Tibial nerve (tissue), 4 donors: ENCODE results near the gene CCNC. TPM values are rescaled to one million over a fixed set of nuclear protein-coding genes. Genes with fewer than 3 reads are reported as not detected.
A peak's percentile ranks its signal among the peaks of the same experiment; 100 is the strongest.

Source experiments
- DNase-seq, 2 donors: peaks; one replicate each; pipeline ENCODE4 v3.0.0-alpha.2; 2019; ENCODE audit warnings: low spot score in 2 of 2
- H3K27ac ChIP-seq, 4 donors: fragments of 200-600 bp; sonication (generic) in 3 of 4; one replicate each; pipeline ENCODE4 v1.5.1; 2017 to 2019; ENCODE audit warnings: mild to moderate bottlenecking in 1 of 4
- H3K27me3 ChIP-seq, 2 donors: fragments of 200-600 bp; sonication (generic) in 1 of 2; one replicate each; pipeline versions ENCODE4 v1.5.1 to v1.6.0; 2017 to 2019
- H3K36me3 ChIP-seq, 3 donors: fragments of 200-600 bp; sonication (generic); one replicate each; pipeline ENCODE4 v1.5.1; 2018 to 2019
- H3K4me1 ChIP-seq, 4 donors: fragments of 200-600 bp; sonication (generic) in 3 of 4; one replicate each; pipeline ENCODE4 v1.5.1; 2017 to 2019
- H3K4me3 ChIP-seq, 4 donors: fragments of 200-600 bp; sonication (generic) in 3 of 4; one replicate each; pipeline ENCODE4 v1.5.1; 2017 to 2019; ENCODE audit warnings: mild to moderate bottlenecking in 1 of 4, moderate library complexity in 1 of 4
- H3K9me3 ChIP-seq, 4 donors: fragments of 200-600 bp; sonication (generic) in 3 of 4; one replicate each; pipeline ENCODE4 v1.5.1; 2017 to 2019
- EP300 ChIP-seq, 2 donors: sonication (generic); formaldehyde crosslinking; IDR thresholded peaks; one replicate each; pipeline ENCODE4 v1.6.1; 2017; ENCODE audit warnings: antibody characterized with exemption in 2 of 2, mild to moderate bottlenecking in 1 of 2
- POLR2A ChIP-seq, 2 donors: fragments of 450-650 bp; IDR thresholded peaks; one replicate each; pipeline ENCODE4 v1.6.1; 2017; ENCODE audit warnings: antibody characterized with exemption in 2 of 2, mild to moderate bottlenecking in 2 of 2, moderate library complexity in 2 of 2
- WGBS, 2 donors: methylation state at CpG; one replicate each; pipeline ENCODE4 v1.1.5; 2018; 5-methylcytosine and 5-hydroxymethylcytosine counted together
- total RNA-seq, 4 donors: library from RNA; depleted of rRNA; stranded (reverse); fragments of >200 nt; gene quantifications; one replicate each; pipeline ENCODE4 v1.1.0, GENCODE V29; 2016
- TF ChIP-seq, protein P1 (sequence below), 5 experiments: fragments of 200-600 bp in 3 of 5; fragments of 450-650 bp in 2 of 5; sonication (generic) in 3 of 5; IDR thresholded peaks; one replicate each; pipeline ENCODE4 v1.5.1; 2016 to 2019; ENCODE audit warnings: antibody characterized with exemption in 5 of 5, mild to moderate bottlenecking in 3 of 5, moderate library complexity in 2 of 5

Gene CCNC
- total RNA-seq, 4 donors from 2014 or later, result 22.7 to 48.3 (median 30.3) TPM

DNA sequence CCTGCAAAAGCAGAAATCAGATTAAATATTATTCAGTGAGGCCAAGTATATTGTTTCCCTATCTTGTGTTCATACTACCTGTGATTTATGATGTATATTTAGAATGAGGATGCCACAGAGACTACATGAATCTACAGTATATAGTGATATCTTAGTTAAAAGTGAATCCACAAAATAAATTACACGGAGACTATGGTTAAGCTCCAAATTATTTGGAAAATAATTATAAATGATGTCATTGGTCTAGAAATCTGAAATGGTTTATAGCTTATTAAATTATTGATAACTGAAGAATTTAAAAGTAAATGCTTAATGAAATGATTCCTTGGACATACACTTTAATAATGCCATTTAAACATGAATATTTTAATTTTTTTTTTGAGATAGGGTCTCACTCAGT, 49.0 kb downstream of the CCNC start:
- TF ChIP-seq, protein P1, sequence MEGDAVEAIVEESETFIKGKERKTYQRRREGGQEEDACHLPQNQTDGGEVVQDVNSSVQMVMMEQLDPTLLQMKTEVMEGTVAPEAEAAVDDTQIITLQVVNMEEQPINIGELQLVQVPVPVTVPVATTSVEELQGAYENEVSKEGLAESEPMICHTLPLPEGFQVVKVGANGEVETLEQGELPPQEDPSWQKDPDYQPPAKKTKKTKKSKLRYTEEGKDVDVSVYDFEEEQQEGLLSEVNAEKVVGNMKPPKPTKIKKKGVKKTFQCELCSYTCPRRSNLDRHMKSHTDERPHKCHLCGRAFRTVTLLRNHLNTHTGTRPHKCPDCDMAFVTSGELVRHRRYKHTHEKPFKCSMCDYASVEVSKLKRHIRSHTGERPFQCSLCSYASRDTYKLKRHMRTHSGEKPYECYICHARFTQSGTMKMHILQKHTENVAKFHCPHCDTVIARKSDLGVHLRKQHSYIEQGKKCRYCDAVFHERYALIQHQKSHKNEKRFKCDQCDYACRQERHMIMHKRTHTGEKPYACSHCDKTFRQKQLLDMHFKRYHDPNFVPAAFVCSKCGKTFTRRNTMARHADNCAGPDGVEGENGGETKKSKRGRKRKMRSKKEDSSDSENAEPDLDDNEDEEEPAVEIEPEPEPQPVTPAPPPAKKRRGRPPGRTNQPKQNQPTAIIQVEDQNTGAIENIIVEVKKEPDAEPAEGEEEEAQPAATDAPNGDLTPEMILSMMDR (IDR thresholded peaks at IDR 0.05), result no peak
- Histone ChIP-seq H3K36me3 (no peaks in the 10 kb centered on the region), H3K9me3 (no peaks in the 10 kb centered on the region), H3K4me1 (peaks cover 0 to 19% (median under 1%) of the 10 kb centered on the region in 4 donors), H3K4me3 (no peak overlapping the region), H3K27me3 (no peaks in the 10 kb centered on the region), H3K27ac (no peak overlapping the region)
- no peak for DNase-seq
- WGBS, 2 donors, result 93 to 94% methylated on average over 1 of the region's 1 CpG

DNA sequence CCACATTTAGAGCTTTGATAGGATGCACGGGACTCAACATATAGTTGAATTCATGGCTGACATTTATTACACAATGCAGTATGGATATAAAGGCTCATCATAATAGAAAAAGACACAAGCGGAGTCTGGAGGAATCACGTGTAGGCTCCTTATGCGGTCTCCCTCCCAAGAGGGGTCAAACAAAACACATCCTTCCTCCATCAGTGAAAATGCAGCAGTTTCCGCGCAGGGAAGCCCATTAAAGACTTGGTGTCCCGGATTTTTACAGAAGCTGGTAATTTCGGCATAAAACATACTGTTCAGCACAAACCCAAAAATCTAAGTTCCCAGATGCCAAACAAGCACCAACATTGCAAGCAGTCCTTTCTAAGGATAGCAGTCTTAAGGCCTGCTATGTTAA, 54.4 kb downstream of the CCNC start:
- TF ChIP-seq EP300 (IDR thresholded peaks at IDR 0.05) (no peak), POLR2A (IDR thresholded peaks at IDR 0.05) (no peak)
- TF ChIP-seq, protein P1 (IDR thresholded peaks at IDR 0.05), result no peak
- peak overlapping the region in 2 of 4 donors; percentile 91 to 92 for H3K27ac ChIP-seq
- peaks cover 0 to 8% (median 0%) of the 10 kb centered on the region in 3 donors for H3K36me3 ChIP-seq
- peaks cover 0 to 19% (median 9%) of the 10 kb centered on the region in 4 donors for H3K4me1 ChIP-seq
- 33 to 41% methylated on average over 8 of the region's 8 CpGs for WGBS, 2 donors
- H3K4me3 ChIP-seq, result peak overlapping the region in 3 of 4 donors; percentile 89 to 97 (median 92)
- H3K27me3 ChIP-seq, result no peaks in the 10 kb centered on the region
- DNase-seq, result no peak
- no peaks in the 10 kb centered on the region for H3K9me3 ChIP-seq

DNA sequence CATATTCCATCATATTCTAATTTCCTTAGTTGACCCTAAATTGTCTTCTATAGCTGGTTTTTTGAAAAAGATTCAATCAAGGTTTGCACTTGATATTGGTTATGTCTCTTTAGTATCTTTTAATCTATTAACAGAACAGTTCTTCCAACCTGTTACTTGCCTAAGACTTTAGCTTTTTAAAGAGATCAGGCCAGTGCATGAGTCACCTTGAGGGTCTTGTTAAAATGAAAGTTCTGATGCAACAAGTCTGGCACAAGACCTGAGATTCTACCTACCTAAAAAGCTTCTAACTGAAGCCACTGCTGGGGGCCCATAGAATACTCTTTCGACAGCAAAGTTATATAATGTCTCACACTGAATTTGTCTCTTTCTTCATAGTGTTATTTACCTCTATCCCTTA, 56.4 kb downstream of the CCNC start:
- no peak overlapping the region for H3K27ac ChIP-seq
- peaks cover 0 to 19% (median 9%) of the 10 kb centered on the region in 4 donors for H3K4me1 ChIP-seq
- TF ChIP-seq POLR2A (IDR thresholded peaks at IDR 0.05) (no peak), EP300 (IDR thresholded peaks at IDR 0.05) (no peak)
- TF ChIP-seq, protein P1 (IDR thresholded peaks at IDR 0.05), result no peak
- peaks cover 0 to 11% (median 0%) of the 10 kb centered on the region in 3 donors for H3K36me3 ChIP-seq
- H3K27me3 ChIP-seq, result no peaks in the 10 kb centered on the region
- DNase-seq, result no peak
- no peaks in the 10 kb centered on the region for H3K9me3 ChIP-seq
- H3K4me3 ChIP-seq, result no peak overlapping the region
- WGBS, 2 donors, result 92 to 95% methylated on average over 1 of the region's 1 CpG

DNA sequence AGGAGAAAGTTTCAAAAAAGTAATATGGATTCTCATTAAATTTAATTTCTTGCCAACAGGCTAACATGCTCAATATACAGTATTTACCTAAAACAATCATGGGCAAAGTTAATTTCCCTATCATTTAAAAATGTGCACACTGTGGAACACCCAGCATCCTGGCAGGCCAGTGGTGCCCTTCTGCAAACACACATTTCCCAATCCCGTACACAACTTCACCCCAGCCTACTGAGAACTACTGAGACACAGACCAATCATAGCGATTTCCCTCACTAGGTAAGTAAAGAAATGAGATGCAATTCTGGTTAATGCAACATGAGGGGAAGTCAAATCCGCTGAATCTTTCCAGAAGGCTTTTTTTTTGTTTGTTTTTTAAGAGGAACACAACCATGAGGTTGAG, 60.8 kb downstream of the CCNC start:
- 91% methylated on average over 3 of the region's 3 CpGs for WGBS, 2 donors
- DNase-seq, result no peak
- Histone ChIP-seq H3K27ac (no peak overlapping the region), H3K27me3 (no peaks in the 10 kb centered on the region), H3K4me1 (no peaks in the 10 kb centered on the region), H3K4me3 (no peak overlapping the region), H3K36me3 (peaks cover 0 to 48% (median 0%) of the 10 kb centered on the region in 3 donors), H3K9me3 (no peaks in the 10 kb centered on the region)
- TF ChIP-seq EP300 (IDR thresholded peaks at IDR 0.05), result no peak
- no peak for TF ChIP-seq POLR2A (IDR thresholded peaks at IDR 0.05)

DNA sequence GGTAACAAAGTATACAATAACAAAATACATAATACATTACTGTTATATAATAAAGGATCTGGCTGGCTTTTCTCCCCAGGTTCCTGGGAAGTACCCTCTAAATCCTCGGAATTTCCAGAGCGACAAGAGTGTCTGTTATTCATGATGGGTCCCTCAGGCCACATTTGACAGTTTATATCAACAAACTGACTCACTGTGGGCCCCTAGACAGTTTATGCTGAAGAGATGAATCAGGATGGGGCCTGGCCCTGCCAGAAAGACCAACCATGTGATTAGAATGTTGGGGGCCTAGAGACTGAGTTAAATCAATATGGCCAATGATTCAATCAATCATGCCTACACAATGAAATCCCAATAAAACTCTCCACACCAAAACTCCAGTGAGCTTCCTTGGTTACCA, 66.7 kb downstream of the CCNC start:
- H3K9me3 ChIP-seq, result no peaks in the 10 kb centered on the region
- 56 to 57% methylated on average over 2 of the region's 2 CpGs for WGBS, 2 donors
- H3K4me3 ChIP-seq, result no peak overlapping the region
- H3K27me3 ChIP-seq, result no peaks in the 10 kb centered on the region
- no peak for DNase-seq
- no peak overlapping the region for H3K27ac ChIP-seq
- TF ChIP-seq POLR2A (IDR thresholded peaks at IDR 0.05) (no peak), EP300 (IDR thresholded peaks at IDR 0.05) (no peak)
- TF ChIP-seq, protein P1 (IDR thresholded peaks at IDR 0.05), result no peak
- H3K4me1 ChIP-seq, result no peaks in the 10 kb centered on the region
- H3K36me3 ChIP-seq, result peaks cover 0 to 61% (median 0%) of the 10 kb centered on the region in 3 donors

DNA sequence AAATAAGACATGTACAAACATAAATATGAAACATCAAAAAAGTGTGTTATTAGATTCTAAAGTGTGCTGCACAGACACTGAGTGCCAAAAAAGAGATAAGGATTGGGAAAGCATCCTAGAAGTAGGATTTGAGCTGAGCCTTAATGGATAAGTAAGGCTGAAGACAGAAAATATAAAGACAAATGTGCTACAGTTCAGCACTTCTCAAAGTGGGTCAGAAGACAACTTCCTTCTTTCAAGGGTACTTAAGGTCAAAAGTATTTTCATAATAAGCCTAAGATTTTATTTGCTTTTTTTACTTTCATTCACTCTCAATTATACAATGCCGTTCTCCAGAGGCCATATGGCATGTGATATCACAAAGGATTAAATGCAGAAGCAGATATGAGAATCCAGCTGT, 70.0 kb downstream of the CCNC start:
- Histone ChIP-seq H3K4me3 (no peak overlapping the region), H3K9me3 (no peaks in the 10 kb centered on the region), H3K27me3 (no peaks in the 10 kb centered on the region), H3K36me3 (peaks cover 0 to 40% (median 0%) of the 10 kb centered on the region in 3 donors), H3K27ac (no peak overlapping the region), H3K4me1 (no peaks in the 10 kb centered on the region)
- TF ChIP-seq, protein P1 (IDR thresholded peaks at IDR 0.05), result no peak
- TF ChIP-seq POLR2A (IDR thresholded peaks at IDR 0.05) (no peak), EP300 (IDR thresholded peaks at IDR 0.05) (no peak)
- WGBS, 2 donors, result 35 to 46% methylated on average over 1 of the region's 1 CpG
- no peak for DNase-seq
